ENCODE results near the gene USP17L25. TPM values are rescaled to one million over a fixed set of nuclear protein-coding genes. Genes with fewer than 3 reads are reported as not detected.
"Not testable (repeated sequence)": the region's sequence is repeated elsewhere in the genome, so short reads cannot be mapped to it uniquely, and the experiment has no call there.

The USP17L25 gene, protein sequence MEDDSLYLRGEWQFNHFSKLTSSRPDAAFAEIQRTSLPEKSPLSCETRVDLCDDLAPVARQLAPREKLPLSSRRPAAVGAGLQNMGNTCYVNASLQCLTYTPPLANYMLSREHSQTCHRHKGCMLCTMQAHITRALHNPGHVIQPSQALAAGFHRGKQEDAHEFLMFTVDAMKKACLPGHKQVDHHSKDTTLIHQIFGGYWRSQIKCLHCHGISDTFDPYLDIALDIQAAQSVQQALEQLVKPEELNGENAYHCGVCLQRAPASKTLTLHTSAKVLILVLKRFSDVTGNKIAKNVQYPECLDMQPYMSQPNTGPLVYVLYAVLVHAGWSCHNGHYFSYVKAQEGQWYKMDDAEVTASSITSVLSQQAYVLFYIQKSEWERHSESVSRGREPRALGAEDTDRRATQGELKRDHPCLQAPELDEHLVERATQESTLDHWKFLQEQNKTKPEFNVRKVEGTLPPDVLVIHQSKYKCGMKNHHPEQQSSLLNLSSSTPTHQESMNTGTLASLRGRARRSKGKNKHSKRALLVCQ
- not detected in 2 replicates for total RNA-seq
- long read RNA-seq = 0 reads

DNA sequence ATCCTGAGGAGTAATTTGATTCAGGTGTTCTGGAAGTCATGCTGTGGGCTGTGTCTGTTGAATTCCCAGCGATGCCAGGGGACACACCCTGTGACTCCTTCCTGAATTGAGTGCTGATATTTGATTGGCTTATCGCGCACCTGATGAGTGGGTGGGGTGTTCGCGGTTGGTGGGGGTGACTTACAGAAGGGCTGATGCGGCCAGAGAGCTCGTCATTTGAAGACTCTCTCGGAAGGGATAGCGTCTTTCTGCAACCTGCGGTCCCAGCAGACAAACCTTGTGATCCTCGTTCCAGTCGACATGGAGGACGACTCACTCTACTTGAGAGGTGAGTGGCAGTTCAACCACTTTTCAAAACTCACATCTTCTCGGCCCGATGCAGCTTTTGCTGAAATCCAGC is at the start of gene USP17L25:
Gene USP17L25, plus strand, starts transcription at position 301 of the 400 bp plus-strand sequence. Its CDS starts 0 bp downstream, at position 301.
- not testable (repeated sequence) for DNase-seq (ENCODE audit: extremely low spot score, unreplicated experiment); H3K27me3 Mint-ChIP-seq (ENCODE audit: unreplicated experiment); H3K27ac Mint-ChIP-seq (ENCODE audit: unreplicated experiment); H3K4me1 Mint-ChIP-seq (ENCODE audit: unreplicated experiment); H3K4me3 Mint-ChIP-seq (ENCODE audit: unreplicated experiment); H3K9me3 Mint-ChIP-seq (ENCODE audit: unreplicated experiment); H3K36me3 Mint-ChIP-seq (ENCODE audit: unreplicated experiment)

DNA sequence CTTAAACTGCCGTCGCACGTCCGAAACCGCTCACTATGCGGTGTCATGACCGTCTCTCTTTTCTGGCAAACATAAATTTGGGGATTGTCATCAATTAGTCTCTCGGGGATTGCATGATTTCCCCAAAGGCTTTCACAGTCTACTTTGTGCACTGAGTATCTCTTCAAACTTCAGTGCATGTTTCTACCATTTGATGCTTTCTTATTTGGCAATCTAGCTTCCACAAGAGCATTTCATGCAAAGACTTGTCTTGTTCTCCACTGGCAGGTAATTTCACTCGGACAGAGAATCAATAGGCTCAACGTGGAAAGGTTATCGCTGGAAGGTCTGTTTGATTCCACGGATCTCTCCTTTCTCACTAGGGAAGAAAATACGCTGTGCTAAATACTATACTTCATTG is 5.5 kb upstream of the USP17L25 start:
- H3K27ac Mint-ChIP-seq (ENCODE audit: unreplicated experiment); H3K4me1 Mint-ChIP-seq (ENCODE audit: unreplicated experiment); H3K4me3 Mint-ChIP-seq (ENCODE audit: unreplicated experiment); H3K27me3 Mint-ChIP-seq (ENCODE audit: unreplicated experiment); H3K36me3 Mint-ChIP-seq (ENCODE audit: unreplicated experiment); DNase-seq (ENCODE audit: extremely low spot score, unreplicated experiment); H3K9me3 Mint-ChIP-seq (ENCODE audit: unreplicated experiment): not testable (repeated sequence)

DNA sequence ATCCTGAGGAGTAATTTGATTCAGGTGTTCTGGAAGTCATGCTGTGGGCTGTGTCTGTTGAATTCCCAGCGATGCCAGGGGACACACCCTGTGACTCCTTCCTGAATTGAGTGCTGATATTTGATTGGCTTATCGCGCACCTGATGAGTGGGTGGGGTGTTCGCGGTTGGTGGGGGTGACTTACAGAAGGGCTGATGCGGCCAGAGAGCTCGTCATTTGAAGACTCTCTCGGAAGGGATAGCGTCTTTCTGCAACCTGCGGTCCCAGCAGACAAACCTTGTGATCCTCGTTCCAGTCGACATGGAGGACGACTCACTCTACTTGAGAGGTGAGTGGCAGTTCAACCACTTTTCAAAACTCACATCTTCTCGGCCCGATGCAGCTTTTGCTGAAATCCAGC is 4.8 kb upstream of the USP17L25 start, which contains the start of gene USP17L24:
Gene USP17L24, plus strand, starts transcription at position 301 of the 400 bp plus-strand sequence. Its CDS starts 0 bp downstream, at position 301.
- H3K9me3 Mint-ChIP-seq (ENCODE audit: unreplicated experiment); H3K27me3 Mint-ChIP-seq (ENCODE audit: unreplicated experiment); H3K36me3 Mint-ChIP-seq (ENCODE audit: unreplicated experiment): not testable (repeated sequence)

DNA sequence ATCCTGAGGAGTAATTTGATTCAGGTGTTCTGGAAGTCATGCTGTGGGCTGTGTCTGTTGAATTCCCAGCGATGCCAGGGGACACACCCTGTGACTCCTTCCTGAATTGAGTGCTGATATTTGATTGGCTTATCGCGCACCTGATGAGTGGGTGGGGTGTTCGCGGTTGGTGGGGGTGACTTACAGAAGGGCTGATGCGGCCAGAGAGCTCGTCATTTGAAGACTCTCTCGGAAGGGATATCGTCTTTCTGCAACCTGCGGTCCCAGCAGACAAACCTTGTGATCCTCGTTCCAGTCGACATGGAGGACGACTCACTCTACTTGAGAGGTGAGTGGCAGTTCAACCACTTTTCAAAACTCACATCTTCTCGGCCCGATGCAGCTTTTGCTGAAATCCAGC is 4.6 kb downstream of the USP17L25 start, which contains the start of gene USP17L26:
Gene USP17L26, plus strand, starts transcription at position 301 of the 400 bp plus-strand sequence. Its CDS starts 0 bp downstream, at position 301.
- not testable (repeated sequence) for H3K9me3 Mint-ChIP-seq (ENCODE audit: unreplicated experiment); H3K4me1 Mint-ChIP-seq (ENCODE audit: unreplicated experiment); DNase-seq (ENCODE audit: extremely low spot score, unreplicated experiment); H3K27ac Mint-ChIP-seq (ENCODE audit: unreplicated experiment); H3K27me3 Mint-ChIP-seq (ENCODE audit: unreplicated experiment); H3K36me3 Mint-ChIP-seq (ENCODE audit: unreplicated experiment); H3K4me3 Mint-ChIP-seq (ENCODE audit: unreplicated experiment)

More for the DNA sequence above, 4.8 kb upstream of the USP17L25 start, which contains the start of gene USP17L24:
- DNase-seq (ENCODE audit: extremely low spot score, unreplicated experiment); H3K4me3 Mint-ChIP-seq (ENCODE audit: unreplicated experiment); H3K27ac Mint-ChIP-seq (ENCODE audit: unreplicated experiment); H3K4me1 Mint-ChIP-seq (ENCODE audit: unreplicated experiment): not testable (repeated sequence)

DNA sequence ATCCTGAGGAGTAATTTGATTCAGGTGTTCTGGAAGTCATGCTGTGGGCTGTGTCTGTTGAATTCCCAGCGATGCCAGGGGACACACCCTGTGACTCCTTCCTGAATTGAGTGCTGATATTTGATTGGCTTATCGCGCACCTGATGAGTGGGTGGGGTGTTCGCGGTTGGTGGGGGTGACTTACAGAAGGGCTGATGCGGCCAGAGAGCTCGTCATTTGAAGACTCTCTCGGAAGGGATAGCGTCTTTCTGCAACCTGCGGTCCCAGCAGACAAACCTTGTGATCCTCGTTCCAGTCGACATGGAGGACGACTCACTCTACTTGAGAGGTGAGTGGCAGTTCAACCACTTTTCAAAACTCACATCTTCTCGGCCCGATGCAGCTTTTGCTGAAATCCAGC is 9.4 kb downstream of the USP17L25 start, which contains the start of gene USP17L5:
Gene USP17L5, plus strand, starts transcription at position 301 of the 400 bp plus-strand sequence. Its CDS starts 0 bp downstream, at position 301.
- not testable (repeated sequence) for DNase-seq (ENCODE audit: extremely low spot score, unreplicated experiment); H3K9me3 Mint-ChIP-seq (ENCODE audit: unreplicated experiment); H3K4me1 Mint-ChIP-seq (ENCODE audit: unreplicated experiment); H3K27me3 Mint-ChIP-seq (ENCODE audit: unreplicated experiment); H3K36me3 Mint-ChIP-seq (ENCODE audit: unreplicated experiment); H3K4me3 Mint-ChIP-seq (ENCODE audit: unreplicated experiment); H3K27ac Mint-ChIP-seq (ENCODE audit: unreplicated experiment)

DNA sequence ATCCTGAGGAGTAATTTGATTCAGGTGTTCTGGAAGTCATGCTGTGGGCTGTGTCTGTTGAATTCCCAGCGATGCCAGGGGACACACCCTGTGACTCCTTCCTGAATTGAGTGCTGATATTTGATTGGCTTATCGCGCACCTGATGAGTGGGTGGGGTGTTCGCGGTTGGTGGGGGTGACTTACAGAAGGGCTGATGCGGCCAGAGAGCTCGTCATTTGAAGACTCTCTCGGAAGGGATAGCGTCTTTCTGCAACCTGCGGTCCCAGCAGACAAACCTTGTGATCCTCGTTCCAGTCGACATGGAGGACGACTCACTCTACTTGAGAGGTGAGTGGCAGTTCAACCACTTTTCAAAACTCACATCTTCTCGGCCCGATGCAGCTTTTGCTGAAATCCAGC is 14.1 kb downstream of the USP17L25 start, which contains the start of gene USP17L27:
Gene USP17L27, plus strand, starts transcription at position 301 of the 400 bp plus-strand sequence. Its CDS starts 0 bp downstream, at position 301.
- H3K27ac Mint-ChIP-seq (ENCODE audit: unreplicated experiment); DNase-seq (ENCODE audit: extremely low spot score, unreplicated experiment): not testable (repeated sequence)

DNA sequence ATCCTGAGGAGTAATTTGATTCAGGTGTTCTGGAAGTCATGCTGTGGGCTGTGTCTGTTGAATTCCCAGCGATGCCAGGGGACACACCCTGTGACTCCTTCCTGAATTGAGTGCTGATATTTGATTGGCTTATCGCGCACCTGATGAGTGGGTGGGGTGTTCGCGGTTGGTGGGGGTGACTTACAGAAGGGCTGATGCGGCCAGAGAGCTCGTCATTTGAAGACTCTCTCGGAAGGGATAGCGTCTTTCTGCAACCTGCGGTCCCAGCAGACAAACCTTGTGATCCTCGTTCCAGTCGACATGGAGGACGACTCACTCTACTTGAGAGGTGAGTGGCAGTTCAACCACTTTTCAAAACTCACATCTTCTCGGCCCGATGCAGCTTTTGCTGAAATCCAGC is 18.9 kb downstream of the USP17L25 start, which contains the start of gene USP17L28:
Gene USP17L28, plus strand, starts transcription at position 301 of the 400 bp plus-strand sequence. Its CDS starts 0 bp downstream, at position 301.
- not testable (repeated sequence) for H3K27me3 Mint-ChIP-seq (ENCODE audit: unreplicated experiment); H3K9me3 Mint-ChIP-seq (ENCODE audit: unreplicated experiment); H3K27ac Mint-ChIP-seq (ENCODE audit: unreplicated experiment); H3K36me3 Mint-ChIP-seq (ENCODE audit: unreplicated experiment); DNase-seq (ENCODE audit: extremely low spot score, unreplicated experiment); H3K4me1 Mint-ChIP-seq (ENCODE audit: unreplicated experiment); H3K4me3 Mint-ChIP-seq (ENCODE audit: unreplicated experiment)

More for the DNA sequence above, 14.1 kb downstream of the USP17L25 start, which contains the start of gene USP17L27:
- H3K4me3 Mint-ChIP-seq (ENCODE audit: unreplicated experiment); H3K36me3 Mint-ChIP-seq (ENCODE audit: unreplicated experiment); H3K9me3 Mint-ChIP-seq (ENCODE audit: unreplicated experiment); H3K4me1 Mint-ChIP-seq (ENCODE audit: unreplicated experiment); H3K27me3 Mint-ChIP-seq (ENCODE audit: unreplicated experiment): not testable (repeated sequence)

DNA sequence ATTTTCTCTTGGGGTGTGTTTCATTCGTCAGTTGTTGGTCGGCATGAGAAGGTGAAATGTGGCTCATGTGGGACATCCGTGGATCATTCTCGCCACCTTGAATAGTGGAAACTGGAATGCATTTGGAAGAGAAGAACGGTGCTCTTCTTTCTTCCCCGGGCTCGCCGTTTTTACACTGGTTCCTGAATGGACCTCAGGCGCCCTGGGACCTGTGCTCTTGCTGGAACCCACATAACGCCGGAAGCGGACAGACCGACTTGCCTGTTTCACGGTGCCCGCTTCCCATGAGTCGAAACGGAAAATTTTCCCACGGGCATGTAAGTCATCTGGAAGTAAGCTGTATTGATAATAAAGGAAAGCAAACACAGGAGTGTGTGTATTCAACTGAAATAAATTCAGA is 21.2 kb downstream of the USP17L25 start:
- not testable (repeated sequence) for H3K27me3 Mint-ChIP-seq (ENCODE audit: unreplicated experiment); H3K4me1 Mint-ChIP-seq (ENCODE audit: unreplicated experiment); H3K36me3 Mint-ChIP-seq (ENCODE audit: unreplicated experiment)

DNA sequence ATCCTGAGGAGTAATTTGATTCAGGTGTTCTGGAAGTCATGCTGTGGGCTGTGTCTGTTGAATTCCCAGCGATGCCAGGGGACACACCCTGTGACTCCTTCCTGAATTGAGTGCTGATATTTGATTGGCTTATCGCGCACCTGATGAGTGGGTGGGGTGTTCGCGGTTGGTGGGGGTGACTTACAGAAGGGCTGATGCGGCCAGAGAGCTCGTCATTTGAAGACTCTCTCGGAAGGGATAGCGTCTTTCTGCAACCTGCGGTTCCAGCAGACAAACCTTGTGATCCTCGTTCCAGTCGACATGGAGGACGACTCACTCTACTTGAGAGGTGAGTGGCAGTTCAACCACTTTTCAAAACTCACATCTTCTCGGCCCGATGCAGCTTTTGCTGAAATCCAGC is 23.6 kb downstream of the USP17L25 start, which contains the start of gene USP17L29:
Gene USP17L29, plus strand, starts transcription at position 301 of the 400 bp plus-strand sequence. Its CDS starts 0 bp downstream, at position 301.
- H3K4me1 Mint-ChIP-seq (ENCODE audit: unreplicated experiment); H3K9me3 Mint-ChIP-seq (ENCODE audit: unreplicated experiment); H3K27ac Mint-ChIP-seq (ENCODE audit: unreplicated experiment); H3K27me3 Mint-ChIP-seq (ENCODE audit: unreplicated experiment); H3K36me3 Mint-ChIP-seq (ENCODE audit: unreplicated experiment); DNase-seq (ENCODE audit: extremely low spot score, unreplicated experiment); H3K4me3 Mint-ChIP-seq (ENCODE audit: unreplicated experiment): not testable (repeated sequence)

More for the DNA sequence above, 21.2 kb downstream of the USP17L25 start:
- not testable (repeated sequence) for DNase-seq (ENCODE audit: extremely low spot score, unreplicated experiment); H3K4me3 Mint-ChIP-seq (ENCODE audit: unreplicated experiment); H3K9me3 Mint-ChIP-seq (ENCODE audit: unreplicated experiment); H3K27ac Mint-ChIP-seq (ENCODE audit: unreplicated experiment)

DNA sequence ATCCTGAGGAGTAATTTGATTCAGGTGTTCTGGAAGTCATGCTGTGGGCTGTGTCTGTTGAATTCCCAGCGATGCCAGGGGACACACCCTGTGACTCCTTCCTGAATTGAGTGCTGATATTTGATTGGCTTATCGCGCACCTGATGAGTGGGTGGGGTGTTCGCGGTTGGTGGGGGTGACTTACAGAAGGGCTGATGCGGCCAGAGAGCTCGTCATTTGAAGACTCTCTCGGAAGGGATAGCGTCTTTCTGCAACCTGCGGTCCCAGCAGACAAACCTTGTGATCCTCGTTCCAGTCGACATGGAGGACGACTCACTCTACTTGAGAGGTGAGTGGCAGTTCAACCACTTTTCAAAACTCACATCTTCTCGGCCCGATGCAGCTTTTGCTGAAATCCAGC is 33.1 kb downstream of the USP17L25 start, which contains the start of gene USP17L30:
Gene USP17L30, plus strand, starts transcription at position 301 of the 400 bp plus-strand sequence. Its CDS starts 0 bp downstream, at position 301.
- not testable (repeated sequence) for H3K27ac Mint-ChIP-seq (ENCODE audit: unreplicated experiment); H3K4me1 Mint-ChIP-seq (ENCODE audit: unreplicated experiment); H3K27me3 Mint-ChIP-seq (ENCODE audit: unreplicated experiment); H3K9me3 Mint-ChIP-seq (ENCODE audit: unreplicated experiment); DNase-seq (ENCODE audit: extremely low spot score, unreplicated experiment); H3K36me3 Mint-ChIP-seq (ENCODE audit: unreplicated experiment); H3K4me3 Mint-ChIP-seq (ENCODE audit: unreplicated experiment)

DNA sequence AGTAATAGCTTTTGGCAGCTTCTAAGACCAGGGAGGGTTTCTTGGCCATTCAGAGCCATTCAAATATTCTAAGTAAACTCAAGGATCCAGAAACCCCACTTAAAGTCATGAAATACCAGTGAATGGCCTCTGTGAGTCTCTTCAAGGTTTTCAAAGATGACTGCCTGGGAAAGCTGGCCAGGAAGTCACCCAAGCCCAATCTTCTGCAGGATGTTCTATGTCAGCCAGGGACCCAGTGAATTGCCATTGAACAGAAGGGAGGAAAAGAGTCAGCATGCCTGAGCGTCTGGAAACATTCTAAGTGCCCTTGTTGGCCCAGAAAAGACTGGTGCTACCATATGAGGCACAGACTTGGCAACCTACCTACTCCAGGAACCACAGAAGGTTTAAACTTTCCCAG is 50.2 kb downstream of the USP17L25 start:
- H3K4me3 Mint-ChIP-seq (ENCODE audit: unreplicated experiment); H3K27me3 Mint-ChIP-seq (ENCODE audit: unreplicated experiment); H3K36me3 Mint-ChIP-seq (ENCODE audit: unreplicated experiment); H3K4me1 Mint-ChIP-seq (ENCODE audit: unreplicated experiment); DNase-seq (ENCODE audit: extremely low spot score, unreplicated experiment); H3K9me3 Mint-ChIP-seq (ENCODE audit: unreplicated experiment); H3K27ac Mint-ChIP-seq (ENCODE audit: unreplicated experiment): not testable (repeated sequence)

All from osteocyte (in vitro differentiated cells).